NCI-H510A (cell line): ENCODE results near the gene PELI3.
"Not testable (repeated sequence)": the region's sequence is repeated elsewhere in the genome, so short reads cannot be mapped to it uniquely, and the experiment has no call there.

Experiments used
- DNase-seq: peaks from one replicate; lab custom pipeline; 2025; lab: John Stamatoyannopoulos, UW

The PELI3 gene

DNA sequence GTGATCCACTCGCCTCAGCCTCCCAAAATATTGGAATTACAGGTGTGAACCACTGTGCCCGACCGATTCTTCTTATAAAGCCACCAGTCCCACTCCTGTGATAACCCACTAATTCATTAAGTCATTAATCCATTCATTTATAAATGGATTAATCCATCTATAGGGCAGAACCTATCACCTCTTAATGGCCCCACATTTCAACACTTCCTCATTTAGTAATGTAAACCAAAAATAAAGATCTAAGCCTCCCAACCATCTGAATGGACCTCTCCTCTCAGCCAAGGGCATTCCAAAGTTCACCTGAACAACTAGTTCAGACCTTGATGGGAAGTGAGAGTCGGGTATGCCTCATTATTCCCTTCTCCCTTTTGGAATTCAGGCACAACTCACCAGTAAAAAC, 18.2 kb upstream of the PELI3 start:
- no peak for DNase-seq

DNA sequence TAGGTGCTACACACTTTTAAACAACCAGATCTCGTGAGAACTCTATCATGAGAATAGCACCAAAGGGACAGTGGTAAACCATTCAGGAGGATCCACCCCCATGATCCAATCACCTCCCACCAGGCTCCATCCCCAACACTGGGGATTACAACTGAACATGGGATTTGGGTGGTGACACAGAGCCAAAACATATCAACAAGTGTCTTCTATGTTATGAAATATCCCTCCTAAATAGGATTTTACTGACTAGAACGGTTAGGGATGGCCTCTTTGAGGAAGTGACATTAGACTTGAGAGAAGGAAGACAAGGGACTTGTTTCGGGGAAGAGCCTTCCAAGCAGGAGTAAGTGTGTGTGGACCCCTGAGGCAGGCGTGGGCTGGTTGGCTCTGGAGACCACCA, 16.1 kb upstream of the PELI3 start:
- no peak for DNase-seq

DNA sequence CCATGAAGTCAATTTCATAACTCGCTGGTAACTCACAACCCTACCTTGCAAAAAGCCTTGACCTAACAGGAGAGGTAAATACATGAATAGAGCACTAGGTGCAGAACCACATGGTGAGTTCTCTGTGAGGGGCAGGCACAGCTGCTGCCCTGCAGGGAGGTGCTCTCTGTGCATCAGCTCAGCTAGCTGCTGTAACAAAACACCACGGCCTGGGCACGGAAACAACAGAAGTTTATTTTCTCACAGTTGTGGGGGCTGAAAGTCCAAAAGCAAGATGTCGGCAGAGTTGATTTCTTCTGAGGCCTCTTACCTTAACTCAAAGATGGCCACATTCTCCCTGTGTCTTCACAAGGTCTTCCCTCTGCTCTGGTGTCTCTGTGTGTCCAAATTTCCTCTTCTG, 15.0 kb upstream of the PELI3 start:
- no peak for DNase-seq

DNA sequence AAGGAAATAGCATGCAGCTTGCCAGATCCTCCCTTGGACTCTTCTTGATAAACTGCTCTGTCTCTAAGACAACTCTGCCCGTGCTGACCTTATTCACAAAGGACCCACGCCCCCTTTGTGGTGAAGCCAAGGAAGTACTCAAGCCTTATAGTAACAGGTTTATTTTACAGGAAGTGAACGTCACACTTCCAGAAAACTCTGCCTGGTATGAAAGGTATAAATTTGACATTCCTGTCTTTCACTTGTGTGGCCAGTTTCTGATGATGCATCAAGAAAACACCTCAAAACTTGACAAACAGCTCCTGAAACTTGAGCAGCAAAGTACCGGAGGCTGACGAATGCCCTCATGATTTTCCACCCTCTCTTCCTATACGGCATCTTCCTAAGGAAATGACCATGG, 12.5 kb upstream of the PELI3 start:
- DNase-seq = no peak

DNA sequence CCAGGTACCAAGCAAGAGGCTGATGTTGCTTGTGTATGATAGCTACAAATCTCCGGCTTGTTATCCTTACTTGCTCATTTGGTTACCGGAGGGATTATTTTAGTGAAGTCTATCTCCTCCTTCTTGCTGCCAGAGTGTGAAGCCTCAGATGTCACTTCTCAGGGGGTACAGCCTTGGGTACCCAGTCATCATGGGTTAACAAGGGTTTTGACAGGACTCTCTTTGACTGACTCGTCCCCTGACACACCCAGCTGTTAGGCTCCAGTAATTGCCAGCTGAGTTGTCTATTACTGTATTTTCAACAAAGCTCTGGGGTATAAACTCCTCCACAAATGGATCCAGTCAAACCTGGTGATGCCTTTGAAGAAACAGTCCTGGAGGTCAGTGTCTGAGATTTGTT, 11.9 kb upstream of the PELI3 start:
- no peak for DNase-seq

DNA sequence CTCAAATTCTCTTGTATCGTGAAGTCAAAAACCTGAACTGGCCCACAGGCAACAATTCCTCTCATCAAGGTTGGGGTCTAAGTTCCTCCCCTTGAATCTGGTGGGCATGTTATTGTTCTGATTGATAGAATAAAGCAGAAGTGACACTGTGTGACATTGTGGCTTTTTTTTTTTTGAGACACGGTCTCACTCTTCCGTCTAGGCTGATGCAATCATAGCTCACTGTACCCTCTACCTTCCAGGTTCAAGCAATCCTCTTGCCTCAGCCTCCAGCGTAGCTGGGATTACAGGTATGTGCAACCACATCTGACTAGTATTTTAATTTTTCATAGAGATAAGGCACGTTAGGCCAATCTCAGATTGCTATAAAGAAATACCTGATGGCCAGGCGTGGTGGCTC, 8.9 kb upstream of the PELI3 start:
- DNase-seq = no peak

DNA sequence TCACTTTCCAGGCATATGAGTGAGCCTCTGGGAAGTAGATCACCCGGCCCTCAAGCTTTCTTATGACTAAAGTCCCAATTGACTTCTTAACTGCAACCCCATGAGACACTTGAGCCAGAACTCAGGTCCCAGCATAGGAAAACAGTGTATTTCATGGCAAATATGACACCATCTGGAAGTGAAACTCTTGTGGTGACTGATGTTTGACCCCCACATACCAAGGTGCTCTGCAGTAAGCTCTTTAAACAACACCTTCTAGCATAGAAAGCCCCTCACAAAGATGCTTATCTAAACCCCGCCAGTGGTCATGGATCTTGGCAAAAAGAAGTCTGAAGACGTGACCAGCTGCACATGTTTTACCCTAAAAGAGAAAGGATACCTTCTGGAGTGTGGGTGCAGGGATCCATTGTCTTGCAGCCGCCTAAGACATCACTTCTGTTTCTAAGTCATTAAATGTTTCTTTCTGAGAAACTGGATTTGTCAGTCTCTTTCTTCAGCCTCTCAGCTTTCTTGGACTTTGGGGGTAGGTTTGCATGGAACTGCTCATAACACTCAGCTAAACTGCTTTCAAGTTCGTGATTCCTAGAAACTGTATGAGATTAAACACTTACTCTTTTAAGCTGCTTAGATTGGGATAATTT, 7.4 kb upstream of the PELI3 start:
- DNase-seq = no peak

DNA sequence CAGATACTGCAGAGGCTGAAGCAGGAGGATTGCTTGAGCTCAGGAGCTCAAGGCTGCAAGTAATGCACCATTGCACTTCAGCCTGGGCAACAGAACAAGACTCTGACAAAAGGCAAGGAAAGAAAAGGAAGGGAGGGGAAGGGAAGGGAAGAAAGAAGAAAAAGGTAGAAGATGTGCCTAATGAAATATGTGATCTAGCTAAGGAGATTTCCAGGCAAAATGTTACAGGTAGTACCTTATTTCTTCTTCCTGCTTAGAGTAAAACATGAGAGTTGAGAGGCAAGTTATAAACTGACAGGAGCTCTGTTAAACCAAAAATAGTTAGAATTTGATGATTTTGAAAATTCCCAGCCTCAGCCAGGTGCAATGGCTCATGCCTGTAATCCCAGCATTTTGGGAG, 4.7 kb upstream of the PELI3 start:
- no peak for DNase-seq

DNA sequence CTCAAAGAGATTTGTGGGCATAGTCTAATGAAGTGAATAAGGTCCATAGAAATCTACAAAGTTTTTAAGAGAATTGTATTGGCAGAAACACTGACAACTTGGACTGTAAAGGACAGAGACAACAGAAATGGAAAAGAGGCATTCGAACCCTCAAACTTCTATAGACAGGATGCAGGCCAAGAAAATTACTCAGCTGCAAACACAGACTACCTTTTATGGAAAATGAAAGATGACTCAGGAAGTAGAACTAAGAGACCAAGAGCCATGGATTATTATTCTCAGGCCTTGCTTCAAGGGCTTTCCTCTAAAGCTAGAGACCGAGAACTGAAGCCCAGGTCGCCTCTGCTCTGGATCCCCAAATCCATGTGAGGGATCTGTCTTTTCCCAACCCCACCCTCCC, 3.8 kb upstream of the PELI3 start:
- no peak for DNase-seq

DNA sequence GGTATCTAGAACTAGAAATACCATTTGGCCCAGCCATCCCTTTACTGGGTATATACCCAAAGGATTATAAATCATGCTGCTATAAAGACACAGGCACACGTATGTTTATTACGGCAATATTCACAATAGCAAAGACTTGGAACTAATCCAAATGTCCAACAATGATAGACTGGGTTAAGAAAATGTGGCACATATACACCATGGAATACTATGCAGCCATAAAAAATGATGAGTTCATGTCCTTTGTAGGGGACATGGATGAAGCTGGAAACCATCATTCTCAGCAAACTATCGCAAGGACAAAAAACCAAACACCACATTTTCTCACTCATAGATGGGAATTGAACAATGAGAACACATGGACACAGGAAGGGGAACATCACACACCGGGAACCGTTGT, 2.6 kb upstream of the PELI3 start:
- not testable (repeated sequence) for DNase-seq

DNA sequence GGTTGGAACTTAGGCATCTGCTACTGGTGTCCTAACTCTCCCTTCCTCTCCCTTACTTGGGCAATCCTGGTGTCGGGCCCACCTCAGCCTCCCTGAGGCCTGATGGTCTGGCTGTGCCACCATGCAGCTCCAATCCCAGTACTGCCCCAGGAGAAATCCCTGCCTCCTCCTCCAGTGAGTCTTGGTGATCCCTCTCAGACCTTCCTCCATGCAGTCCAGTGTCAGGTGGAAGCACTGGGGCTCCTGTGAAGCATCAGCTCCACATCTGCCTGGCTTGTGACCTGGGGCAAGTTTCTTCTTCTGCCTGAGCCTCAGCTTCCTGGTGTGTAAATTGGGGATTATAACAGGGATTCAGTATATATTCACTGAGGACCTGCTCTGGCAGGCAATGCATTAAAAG, 1.8 kb upstream of the PELI3 start:
- no peak for DNase-seq

DNA sequence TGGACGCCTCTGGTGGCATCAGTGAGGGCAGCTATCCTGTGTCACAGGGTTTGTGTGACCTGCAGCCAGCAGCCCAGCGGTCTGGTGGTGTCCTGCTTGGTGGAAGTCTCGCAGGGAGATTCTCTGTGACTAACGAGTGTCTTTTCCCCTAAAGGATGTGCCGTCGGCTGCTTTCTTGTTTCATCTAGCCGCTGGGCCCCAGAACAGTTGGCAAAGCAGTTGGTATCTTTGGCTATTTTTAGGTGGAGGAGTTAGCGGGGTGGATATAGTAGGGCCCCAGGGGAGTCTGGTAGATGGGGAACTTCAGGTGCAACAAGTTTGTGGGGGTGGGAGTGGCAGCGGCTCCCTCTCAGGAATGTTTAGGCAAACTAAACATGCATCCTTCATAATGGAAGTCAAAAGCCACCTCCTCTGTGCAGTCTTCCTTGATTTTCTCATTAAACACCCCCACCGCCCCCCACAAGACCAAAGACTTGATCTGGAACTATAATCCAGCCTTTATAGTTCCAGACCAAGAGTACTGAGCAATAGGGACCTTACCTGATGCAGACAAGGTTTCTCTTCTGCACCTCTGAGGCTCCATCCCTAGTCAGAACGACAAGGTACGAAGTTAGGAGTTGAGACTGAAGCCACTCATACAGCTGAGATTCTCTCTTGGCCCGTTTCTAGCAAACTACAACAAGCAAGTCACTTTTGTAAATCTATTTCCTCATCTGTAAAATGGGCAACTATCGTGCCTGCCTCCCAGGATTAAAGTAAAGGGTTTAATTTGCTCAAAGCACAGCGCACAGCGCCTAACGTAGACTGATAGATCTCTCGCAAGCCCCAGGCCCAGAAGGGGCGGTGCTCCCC, 1.1 kb upstream of the PELI3 start:
- no peak for DNase-seq

DNA sequence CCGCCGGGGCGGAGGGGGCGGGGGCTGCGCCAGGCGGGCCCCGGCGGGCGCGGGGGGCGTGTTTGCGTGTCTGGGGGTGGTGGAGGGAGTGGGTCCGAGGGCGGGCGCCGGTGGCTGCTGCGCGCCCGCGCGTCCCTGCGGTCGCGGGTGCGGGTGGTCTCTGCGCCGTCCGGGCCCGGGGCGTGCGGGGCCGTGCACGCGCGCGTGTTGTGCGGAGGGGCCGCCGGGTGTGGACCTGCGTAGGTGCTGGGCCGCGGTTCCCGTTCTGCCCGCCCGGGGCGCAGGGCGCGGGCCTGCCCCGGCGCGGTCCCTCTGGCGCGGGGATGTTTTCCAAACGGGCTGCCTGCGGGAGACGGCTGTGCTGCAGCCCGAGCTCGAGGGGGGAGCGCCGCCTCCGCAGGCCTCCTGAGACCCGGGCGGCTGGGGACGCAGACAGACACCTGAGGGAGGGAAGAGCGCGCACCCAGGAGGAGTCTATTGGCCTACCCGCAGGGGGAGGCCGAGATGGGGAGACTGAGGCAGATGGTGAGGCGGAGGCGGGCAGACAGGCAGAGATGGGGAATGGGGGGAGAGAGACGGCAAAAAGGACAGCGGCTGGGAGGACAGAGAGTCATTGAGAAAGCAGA, 442 bp downstream of the PELI3 start:
- no peak for DNase-seq

DNA sequence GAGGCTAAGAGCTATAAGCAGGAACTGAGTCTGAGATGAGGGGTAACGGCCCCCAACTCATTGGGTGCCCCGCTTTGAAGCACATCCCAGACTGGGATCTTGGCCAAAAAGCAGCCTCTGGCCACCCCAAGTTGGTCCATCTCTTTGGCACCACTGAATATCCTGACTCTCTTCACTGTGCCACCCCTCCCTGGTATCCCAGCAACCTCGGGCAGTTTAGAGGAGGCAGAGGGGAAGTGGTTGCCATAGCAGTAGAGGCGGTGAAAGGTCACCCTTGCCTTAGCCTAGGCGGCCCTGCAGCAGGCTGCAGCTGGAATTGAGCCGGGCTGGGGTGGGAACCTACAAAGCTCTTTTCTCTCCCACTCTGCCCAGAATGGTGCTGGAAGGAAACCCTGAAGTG, 1.1 kb downstream of the PELI3 start:
- DNase-seq = peak; percentile 47

DNA sequence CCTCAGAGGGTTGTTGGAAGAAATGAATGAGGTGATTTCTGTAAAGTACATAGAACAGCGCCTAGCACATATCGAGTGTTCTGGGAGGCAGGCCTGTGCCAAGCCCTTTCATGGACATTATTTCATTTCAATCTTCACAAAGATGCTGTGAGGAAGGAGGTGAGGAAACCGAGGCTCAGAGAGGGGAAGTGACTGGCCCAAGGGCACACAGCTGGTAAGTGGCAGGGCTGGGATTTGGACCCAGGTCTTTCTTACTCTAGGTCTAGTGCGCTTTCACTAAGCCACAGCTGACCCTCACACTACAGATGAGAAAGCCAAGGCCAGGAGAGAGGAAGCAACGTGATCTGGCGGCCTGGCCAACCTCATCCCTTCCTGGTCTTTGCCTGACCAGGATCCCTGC, 2.0 kb downstream of the PELI3 start:
- no peak for DNase-seq

DNA sequence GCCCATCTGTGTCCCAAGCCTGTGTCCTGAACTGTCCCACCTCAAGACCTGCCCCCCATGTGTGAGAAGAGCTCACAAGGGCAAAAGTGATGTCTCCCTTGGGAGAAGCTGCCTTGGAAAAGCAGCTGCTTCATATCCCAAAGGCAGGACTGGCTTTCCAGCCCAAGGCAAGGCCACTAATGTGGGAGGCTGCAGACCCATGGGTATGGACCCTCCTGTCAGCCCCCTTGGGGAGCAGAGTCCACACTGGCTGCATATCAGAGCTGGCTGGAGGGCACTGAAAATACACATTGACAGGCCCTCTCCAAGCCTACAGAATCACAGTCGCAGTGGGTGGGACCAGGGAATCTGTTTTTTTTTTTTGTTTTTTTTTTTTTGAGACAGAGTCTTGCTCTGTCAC, 2.7 kb downstream of the PELI3 start:
- no peak for DNase-seq

DNA sequence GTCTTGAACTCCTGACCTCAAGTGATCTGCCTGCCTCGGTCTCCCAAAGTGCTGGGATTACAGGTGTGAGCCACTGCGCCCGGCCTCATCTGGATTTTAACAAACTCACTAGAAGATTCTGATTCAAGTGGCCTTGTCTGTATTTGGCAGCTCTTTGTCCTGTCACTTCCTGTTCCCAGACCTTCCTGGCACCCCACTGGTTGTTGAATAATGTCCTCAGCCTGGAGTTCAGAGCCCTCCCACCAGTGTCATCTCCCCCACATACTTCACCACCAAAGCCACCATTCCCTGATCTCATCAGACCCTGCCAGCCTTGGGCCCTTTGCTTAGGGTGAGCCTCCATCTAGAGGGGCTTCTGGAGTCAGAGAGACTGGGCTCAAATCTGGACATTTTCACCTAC, 3.3 kb downstream of the PELI3 start:
- DNase-seq = no peak

DNA sequence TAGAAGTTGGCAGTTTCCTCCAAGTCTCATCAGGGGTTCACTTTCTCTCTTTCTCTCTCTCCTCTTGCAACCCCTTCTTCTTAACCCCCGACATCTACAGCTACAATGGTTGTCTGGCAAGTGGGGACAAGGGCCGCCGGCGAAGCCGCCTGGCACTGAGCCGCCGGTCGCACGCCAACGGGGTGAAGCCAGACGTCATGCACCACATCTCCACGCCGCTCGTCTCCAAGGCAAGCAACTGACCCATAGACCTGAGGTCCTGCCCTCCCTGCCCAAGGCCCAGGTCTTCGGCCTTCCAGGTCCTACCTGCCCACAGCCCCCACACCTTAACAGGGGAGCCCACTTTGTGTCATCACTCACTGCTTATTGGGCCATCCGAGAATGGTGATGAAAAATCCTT, 4.4 kb downstream of the PELI3 start:
- DNase-seq = no peak

DNA sequence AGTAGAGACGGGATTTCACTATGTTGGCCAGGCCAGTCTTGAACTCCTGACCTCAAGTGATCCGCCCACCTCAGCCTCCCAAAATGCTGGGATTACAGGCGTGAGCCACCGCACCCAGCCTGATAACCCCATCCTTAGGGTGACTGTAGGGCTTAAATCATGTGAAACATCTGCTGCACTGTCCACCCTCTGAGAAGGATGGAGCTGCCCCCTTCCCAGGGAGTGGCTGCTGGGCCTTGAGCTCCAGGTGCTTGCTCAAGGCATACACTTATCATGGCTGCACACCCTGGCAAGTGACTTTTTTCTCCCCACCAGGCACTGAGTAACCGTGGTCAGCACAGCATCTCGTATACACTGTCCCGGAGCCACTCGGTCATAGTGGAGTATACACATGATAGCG, 5.3 kb downstream of the PELI3 start:
- no peak for DNase-seq

DNA sequence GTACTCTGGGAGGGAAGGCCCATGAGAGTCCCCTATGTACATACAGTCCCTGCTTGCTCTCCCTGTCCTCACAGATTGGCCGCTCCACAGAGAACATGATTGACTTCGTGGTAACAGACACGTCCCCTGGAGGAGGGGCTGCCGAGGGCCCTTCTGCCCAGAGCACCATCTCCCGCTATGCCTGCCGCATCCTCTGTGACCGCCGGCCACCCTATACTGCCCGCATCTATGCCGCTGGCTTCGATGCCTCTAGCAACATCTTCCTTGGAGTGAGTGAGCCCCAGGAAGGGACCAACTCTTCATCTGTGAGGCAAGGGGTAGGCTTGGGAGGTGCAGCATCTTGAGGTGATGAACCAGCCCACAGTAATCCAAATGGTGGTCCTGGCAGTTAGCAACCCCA, 6.5 kb downstream of the PELI3 start:
- no peak for DNase-seq

DNA sequence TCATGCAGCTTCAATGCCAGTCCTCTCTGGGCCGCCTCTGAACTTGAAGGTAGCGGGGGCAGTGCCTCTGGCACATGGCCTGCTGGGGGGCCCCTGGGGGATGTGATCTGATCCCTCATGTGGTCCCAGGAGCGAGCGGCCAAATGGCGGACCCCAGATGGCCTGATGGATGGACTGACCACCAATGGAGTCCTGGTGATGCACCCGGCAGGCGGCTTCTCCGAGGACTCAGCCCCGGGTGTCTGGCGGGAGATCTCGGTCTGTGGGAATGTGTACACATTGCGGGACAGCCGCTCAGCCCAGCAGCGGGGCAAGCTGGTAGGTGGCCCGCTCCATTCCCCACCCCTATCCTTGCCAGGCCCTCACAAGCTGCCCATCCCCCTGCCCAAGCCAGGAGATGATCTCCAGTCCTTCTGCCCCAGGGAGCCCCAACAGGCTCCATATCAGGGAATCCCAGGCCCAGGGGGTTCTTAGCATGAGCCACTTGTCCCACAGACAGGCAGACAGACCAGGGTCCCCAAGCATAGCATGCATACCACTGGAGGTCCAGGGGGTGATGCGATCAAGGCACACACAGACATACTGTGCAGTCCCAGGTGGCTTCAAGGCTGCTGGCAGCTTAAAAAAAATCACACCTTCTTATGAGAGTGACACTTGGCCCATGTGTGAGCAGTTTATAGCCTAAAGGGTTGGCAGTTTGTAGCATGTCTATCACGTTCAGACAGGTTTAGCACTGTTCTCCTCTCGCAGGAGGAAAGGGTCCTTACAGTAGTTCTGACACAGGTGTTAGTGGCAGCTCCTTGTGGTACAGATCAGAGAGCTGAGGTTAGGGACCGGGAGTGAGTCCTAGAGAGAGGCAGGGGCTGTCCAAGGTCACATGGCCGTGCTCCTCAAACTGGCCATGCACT, 7.2 kb downstream of the PELI3 start:
- DNase-seq = no peak
